PC-9 (cell line): Measurements from ENCODE around the gene DUSP22. TPM values are rescaled to one million over a fixed set of nuclear protein-coding genes. Genes with fewer than 3 reads are reported as not detected.

Experiments
- BruUV-seq: library from RNA; stranded (reverse); fragments of 400-500 nt; replicated peaks from 2 replicates; lab custom pipeline; 2021; lab: Mats Ljungman, UMichigan
- CTCF ChIA-PET: fragments of 300-600 bp; sonication (Branson Sonifier 250); formaldehyde crosslinking; loops from one replicate; lab custom pipeline; 2022; ENCODE audit warnings: antibody characterized with exemption; lab: Charles Lee
- POLR2A ChIA-PET: fragments of 300-600 bp; sonication (Branson Sonifier 250); formaldehyde crosslinking; loops from one replicate; lab custom pipeline; 2022; ENCODE audit warnings: antibody characterized with exemption; ENCODE audit not compliant: unreplicated experiment; lab: Charles Lee
- DNase-seq, 2 experiments: peaks; one replicate each; pipeline versions ENCODE4 v3.0.0 to v3.0.0-alpha.2; 2015 to 2022; ENCODE audit warnings: mixed read lengths in 1 of 2
- H2AFZ ChIP-seq: fragments of 200-600 bp; sonication (generic); 2 replicates; pipeline ENCODE4 v1.8.1; 2017; ENCODE audit warnings: antibody characterized with exemption
- H3F3A ChIP-seq: fragments of 200-600 bp; sonication (generic); 2 replicates; pipeline ENCODE4 v1.8.1; 2017; ENCODE audit warnings: antibody characterized with exemption, mild to moderate bottlenecking, low read depth; ENCODE audit not compliant: insufficient read depth
- H3K27ac ChIP-seq: fragments of 200-600 bp; sonication (generic); 2 replicates; pipeline ENCODE4 v1.6.1; 2016; ENCODE audit warnings: mixed run types
- H3K27me3 ChIP-seq: fragments of 200-600 bp; sonication (generic); 2 replicates; pipeline ENCODE4 v1.6.1; 2016; ENCODE audit warnings: low read depth, mixed run types; ENCODE audit not compliant: insufficient read depth
- H3K36me3 ChIP-seq: fragments of 200-600 bp; sonication (generic); 2 replicates; pipeline ENCODE4 v1.6.1; 2016; ENCODE audit warnings: low read depth, mixed run types
- H3K4me1 ChIP-seq: fragments of 200-600 bp; sonication (generic); replicated peaks from 2 replicates; pipeline ENCODE4 v1.6.1; 2016; ENCODE audit warnings: mixed run types; ENCODE audit not compliant: insufficient read depth
- H3K4me2 ChIP-seq: fragments of 200-600 bp; sonication (generic); 2 replicates; pipeline ENCODE4 v1.6.1; 2017; ENCODE audit warnings: mixed run types
- H3K4me3 ChIP-seq: fragments of 200-600 bp; sonication (generic); 2 replicates; pipeline ENCODE4 v1.6.1; 2016; ENCODE audit warnings: mixed run types
- H3K79me2 ChIP-seq: fragments of 200-600 bp; sonication (generic); 2 replicates; pipeline ENCODE4 v1.6.1; 2017; ENCODE audit warnings: low read depth, mixed run types
- H3K9me2 ChIP-seq: fragments of 200-600 bp; sonication (generic); 2 replicates; pipeline ENCODE4 v1.8.1; 2017; ENCODE audit warnings: mild to moderate bottlenecking; ENCODE audit not compliant: insufficient read depth
- H3K9me3 ChIP-seq: fragments of 200-600 bp; sonication (generic); 2 replicates; pipeline ENCODE4 v1.8.1; 2016; ENCODE audit warnings: low read depth; ENCODE audit not compliant: insufficient read depth
- H4K20me1 ChIP-seq: fragments of 200-600 bp; sonication (generic); 2 replicates; pipeline ENCODE4 v1.8.1; 2017; ENCODE audit not compliant: insufficient read depth
- CTCF ChIP-seq: fragments of 200-600 bp; sonication (generic); conservative IDR thresholded peaks from 2 replicates; pipeline ENCODE4 v1.6.1; 2017; ENCODE audit warnings: mixed run types, antibody characterized with exemption, mild to moderate bottlenecking, moderate library complexity
- EZH2 ChIP-seq: fragments of 200-600 bp; sonication (generic); IDR thresholded peaks from 2 replicates; pipeline ENCODE4 v1.8.0; 2017; ENCODE audit warnings: antibody characterized with exemption, low read depth
- intact Hi-C: fragments of 100-400 bp; cut with micrococcal nuclease; formaldehyde crosslinking; loops from one replicate; pipeline ENCODE4 v1.10.0; 2022; ENCODE audit not compliant: unreplicated experiment
- total RNA-seq: library from RNA; stranded (reverse); gene quantifications from 2 replicates; pipeline ENCODE4 v1.2.3, GENCODE V29; 2021

DUSP22 gene
- total RNA-seq, 1 experiment from 2014 or later, result 25.5 TPM

DNA sequence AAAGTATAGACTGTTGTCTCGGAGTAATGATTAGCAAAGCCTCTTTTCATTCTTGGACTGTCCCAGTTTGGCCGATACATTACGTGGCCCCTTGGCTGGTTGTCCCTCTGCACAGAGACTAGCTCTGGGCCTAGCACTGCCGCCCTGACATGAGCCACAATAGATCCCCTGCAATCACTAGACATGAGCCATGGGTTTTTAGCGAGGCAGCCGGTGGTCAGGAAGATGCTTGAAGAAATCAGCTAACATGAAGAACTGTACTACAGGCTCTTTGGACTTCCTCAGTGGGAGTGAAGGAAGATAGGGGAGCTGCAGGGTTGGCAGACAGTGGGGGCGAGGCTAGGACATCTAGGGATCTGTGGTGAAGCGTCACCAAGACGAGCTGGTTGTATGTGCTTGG lies 11.0 kb downstream of the DUSP22 start:
- no TSS peak for BruUV-seq
- POLR2A ChIA-PET, result no interaction called here
- H3K79me2 ChIP-seq, result no peaks in the 10 kb centered on the region
- no peaks in the 10 kb centered on the region for H3K36me3 ChIP-seq
- TF ChIP-seq EZH2, result no peak
- TF ChIP-seq CTCF, result no peak
- peaks cover 92% of the 10 kb centered on the region for H3K27me3 ChIP-seq
- H3K9me2 ChIP-seq, result no peaks in the 10 kb centered on the region
- intact Hi-C loops, result no loop called here
- no peak overlapping the region for H3K27ac ChIP-seq
- no peak overlapping the region for H2AFZ ChIP-seq
- H3F3A ChIP-seq, result no peaks in the 10 kb centered on the region
- H3K9me3 ChIP-seq, result no peaks in the 10 kb centered on the region
- H3K4me2 ChIP-seq, result no peak overlapping the region
- CTCF ChIA-PET, result no interaction called here
- no peaks in the 10 kb centered on the region for H4K20me1 ChIP-seq
- DNase-seq, result no peak
- H3K4me3 ChIP-seq, result no peak overlapping the region
- no peaks in the 10 kb centered on the region for H3K4me1 ChIP-seq

GRCh38 chr6:303948-304558 lies 11.8 kb downstream of the DUSP22 start:
- no peak overlapping the region for H2AFZ ChIP-seq
- no peaks in the 10 kb centered on the region for H3K79me2 ChIP-seq
- BruUV-seq, result no TSS peak
- CTCF ChIA-PET, result no interaction called here
- no peak; the same call in 1 of the 2 replicates for TF ChIP-seq CTCF
- no peak for TF ChIP-seq EZH2
- H3K36me3 ChIP-seq, result no peaks in the 10 kb centered on the region
- H3K27me3 ChIP-seq, result peaks cover 92% of the 10 kb centered on the region
- intact Hi-C loops, result no loop called here
- no peak for DNase-seq
- H3K4me1 ChIP-seq, result no peaks in the 10 kb centered on the region
- H3K4me2 ChIP-seq, result no peak overlapping the region
- POLR2A ChIA-PET, result no interaction called here
- H3K27ac ChIP-seq, result no peak overlapping the region
- no peaks in the 10 kb centered on the region for H3K9me3 ChIP-seq
- no peaks in the 10 kb centered on the region for H3K9me2 ChIP-seq
- H4K20me1 ChIP-seq, result no peaks in the 10 kb centered on the region
- no peak overlapping the region for H3K4me3 ChIP-seq
- H3F3A ChIP-seq, result no peaks in the 10 kb centered on the region

DNA sequence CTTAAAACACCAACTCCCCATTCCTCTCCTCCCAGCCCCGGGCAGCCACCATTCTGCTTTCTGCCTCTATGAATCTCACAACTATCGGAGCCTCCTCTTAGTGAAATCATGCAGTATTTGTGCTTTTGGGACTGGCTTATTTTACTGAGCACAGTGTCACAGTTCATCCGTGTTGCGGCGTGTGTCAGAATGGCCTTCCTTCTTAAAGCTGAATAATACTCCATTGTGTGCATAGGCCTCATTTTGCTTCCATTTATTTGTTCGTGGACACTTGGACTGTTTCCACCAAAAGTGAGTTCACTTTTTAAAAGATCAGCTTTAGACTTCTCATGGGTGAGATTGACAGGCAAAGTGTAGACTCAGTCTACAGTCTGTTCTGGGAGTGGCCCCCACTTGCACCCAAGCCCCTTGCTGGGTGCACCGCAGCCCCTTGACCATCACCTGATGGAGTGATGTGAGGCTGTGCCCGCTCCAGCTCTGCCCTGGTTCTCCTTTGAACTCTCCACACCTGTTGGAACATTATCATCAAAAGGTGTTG lies 12.6 kb downstream of the DUSP22 start:
- Histone ChIP-seq H3K9me3 (no peaks in the 10 kb centered on the region), H3K4me3 (no peak overlapping the region), H3K27me3 (peaks cover 95% of the 10 kb centered on the region), H2AFZ (no peak overlapping the region), H4K20me1 (no peaks in the 10 kb centered on the region), H3K79me2 (no peaks in the 10 kb centered on the region), H3F3A (no peaks in the 10 kb centered on the region), H3K9me2 (no peaks in the 10 kb centered on the region), H3K4me1 (no peaks in the 10 kb centered on the region), H3K4me2 (no peak overlapping the region), H3K36me3 (no peaks in the 10 kb centered on the region), H3K27ac (no peak overlapping the region)
- CTCF ChIA-PET, result no interaction called here
- no TSS peak for BruUV-seq
- intact Hi-C loops, result no loop called here
- DNase-seq, result no peak
- POLR2A ChIA-PET, result no interaction called here
- TF ChIP-seq EZH2, result no peak
- no peak for TF ChIP-seq CTCF
